Inferior parietal cortex (tissue), 1 donor: ENCODE measurements around the gene DNASE1L3.
"Not testable (repeated sequence)": the region's sequence is repeated elsewhere in the genome, so short reads cannot be mapped to it uniquely, and the experiment has no call there.

Experiments
- DNase-seq: peaks from one replicate; pipeline ENCODE4 v3.0.0-alpha.2; 2016; ENCODE audit errors: extremely low spot score

The DNASE1L3 gene

DNA sequence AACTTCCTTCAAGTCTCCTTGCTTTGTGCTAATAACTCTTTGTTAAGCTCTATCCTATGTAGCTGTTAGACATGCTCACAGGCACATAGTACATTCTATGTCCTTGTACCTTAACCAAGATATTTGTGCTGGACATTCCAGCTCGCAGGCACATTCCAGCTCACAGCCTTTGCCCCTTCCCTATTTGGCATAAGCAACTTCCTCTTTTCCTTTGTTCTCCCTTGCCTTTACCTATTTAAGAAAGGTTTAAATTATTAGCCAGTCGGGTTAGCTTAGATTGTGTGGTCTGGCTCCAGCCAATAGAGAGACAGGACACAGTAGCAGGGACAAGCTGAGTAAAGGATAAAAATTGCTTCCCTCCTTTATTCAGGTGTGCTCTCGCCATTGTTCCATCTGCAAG is 9.3 kb downstream of the DNASE1L3 start:
- DNase-seq = not testable (repeated sequence)

- no peak for DNase-seq
These were observed 9.9 kb downstream of the DNASE1L3 start for GRCh38 chr3:58200846-58201355.

DNA sequence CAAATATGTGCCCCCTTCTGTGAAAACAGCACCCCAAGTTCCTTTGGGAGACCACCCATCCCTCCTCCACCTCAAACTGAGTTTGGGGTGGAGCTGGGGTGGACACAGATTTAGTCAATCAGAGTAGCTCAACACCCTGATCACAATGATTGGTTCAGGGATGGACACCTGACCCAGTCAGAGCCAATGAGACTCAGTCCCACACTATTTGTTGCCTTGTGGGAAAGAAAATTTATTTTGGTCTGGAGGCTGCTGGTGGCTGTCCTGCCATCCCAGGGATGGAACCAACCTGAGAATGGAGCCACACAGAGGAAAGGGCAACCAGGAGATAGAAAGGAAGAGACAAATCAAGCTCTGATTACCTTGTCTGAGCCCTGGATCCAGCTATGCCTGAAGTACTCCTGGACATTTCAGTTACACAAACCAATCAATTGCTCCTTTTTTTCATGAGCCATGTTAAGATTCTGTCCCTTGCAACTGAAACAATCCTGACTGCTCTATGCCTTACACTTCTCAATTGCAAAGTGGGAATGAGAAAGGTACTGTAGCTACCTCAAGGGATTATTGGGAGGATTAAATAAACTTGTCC is 10.6 kb downstream of the DNASE1L3 start:
- no peak for DNase-seq

- no peak for DNase-seq
These were observed 12.0 kb downstream of the DNASE1L3 start for GRCh38 chr3:58198804-58199203.

DNA sequence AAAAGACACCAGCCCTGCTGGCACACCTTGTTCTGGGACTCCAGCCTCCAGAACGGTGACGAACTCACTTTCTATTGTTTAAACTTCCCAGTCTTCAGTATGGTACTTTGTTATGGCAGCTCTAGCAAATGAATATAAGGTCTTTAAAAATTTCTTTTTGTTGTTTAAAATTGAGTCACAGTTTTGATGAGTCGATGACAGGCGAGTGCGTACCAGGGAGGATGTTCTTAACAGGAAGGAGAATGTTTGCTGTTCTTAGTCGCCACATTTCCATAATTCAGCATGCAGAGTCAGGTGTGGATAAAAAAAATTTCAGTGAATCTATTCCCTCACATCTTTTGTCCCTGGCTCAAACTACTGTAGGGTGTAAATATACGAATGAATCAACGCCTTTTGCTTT is 12.4 kb downstream of the DNASE1L3 start:
- DNase-seq = no peak

- no peak for DNase-seq
These were observed 13.2 kb downstream of the DNASE1L3 start for GRCh38 chr3:58197588-58197987.

DNA sequence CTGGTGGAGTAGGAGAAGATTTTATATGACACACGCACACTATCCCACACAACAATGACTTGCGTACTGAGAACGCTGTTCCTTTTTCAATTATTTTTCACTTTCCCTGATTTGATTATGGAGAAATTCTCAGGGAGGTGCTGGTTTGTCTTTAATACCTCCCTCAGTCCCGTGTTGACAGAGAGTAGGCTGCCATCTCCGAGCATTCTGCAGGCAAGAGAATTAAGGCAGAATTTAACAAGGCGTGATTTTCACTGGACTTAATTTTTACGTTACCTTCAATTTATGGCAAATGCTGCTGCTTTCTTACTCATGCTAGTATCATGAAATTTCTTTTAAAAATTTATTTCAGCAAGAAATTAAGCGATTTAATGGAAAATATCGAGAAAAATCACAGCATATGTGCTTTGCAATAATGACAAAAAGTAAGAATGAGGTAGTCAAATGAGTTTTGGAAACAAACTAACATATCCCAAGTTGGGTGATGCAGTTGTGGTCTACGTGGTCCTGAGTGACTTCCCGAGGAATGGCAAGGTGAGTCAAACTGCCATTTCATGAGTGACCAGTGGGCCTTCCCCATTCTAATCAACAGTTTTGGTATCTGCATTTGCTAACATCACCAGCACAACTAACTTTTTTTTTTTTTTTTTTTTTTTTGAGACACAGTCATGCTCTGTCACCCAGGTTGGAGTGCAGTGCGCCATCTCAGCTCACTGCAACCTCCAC is 16.9 kb downstream of the DNASE1L3 start:
- no peak for DNase-seq

DNA sequence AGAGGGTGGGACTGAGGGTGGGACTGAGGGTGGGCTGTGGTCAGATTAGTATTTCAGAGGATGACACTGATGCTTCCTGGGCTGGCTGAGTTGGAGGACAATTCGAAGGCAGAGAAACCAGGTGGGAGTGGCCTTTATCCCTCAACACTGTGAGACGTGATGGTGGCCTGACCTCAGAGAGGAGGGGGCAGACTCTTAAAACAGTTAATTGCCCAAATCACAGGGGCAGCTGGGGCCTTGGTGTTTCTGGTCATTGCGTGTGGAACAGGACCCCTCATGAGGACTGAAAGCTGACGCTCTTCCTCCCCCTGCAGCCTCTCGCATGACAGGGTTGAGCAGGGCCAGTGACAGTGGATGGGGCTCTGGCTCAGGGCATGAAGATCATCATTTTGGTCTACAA is 18.7 kb downstream of the DNASE1L3 start:
- no peak for DNase-seq

GRCh38 chr3:58191361-58191991 is 19.3 kb downstream of the DNASE1L3 start:
- DNase-seq = no peak

- no peak for DNase-seq
These were observed 19.9 kb downstream of the DNASE1L3 start for GRCh38 chr3:58190882-58191281.

DNA sequence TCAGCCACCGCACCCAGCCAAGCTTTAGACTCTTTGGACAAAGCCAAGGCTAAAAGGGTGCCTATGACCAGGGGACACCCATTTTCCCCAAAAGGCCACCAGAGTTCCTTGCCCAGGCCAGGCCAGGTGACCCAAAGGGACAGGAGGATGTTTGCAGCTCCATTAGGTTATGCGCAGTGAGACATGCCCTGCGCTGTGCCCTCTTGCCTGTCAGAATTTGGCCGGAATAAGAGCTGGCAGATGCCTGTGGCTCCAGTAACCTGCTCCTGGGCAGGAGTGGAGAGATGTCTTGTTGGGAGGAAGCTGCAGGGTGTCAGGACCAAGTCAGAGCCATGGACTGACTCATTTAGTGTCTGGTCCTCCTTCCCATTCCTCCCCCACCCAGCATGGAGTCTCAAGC is 20.5 kb downstream of the DNASE1L3 start:
- DNase-seq = no peak

GRCh38 chr3:58189691-58190090 is 21.1 kb downstream of the DNASE1L3 start:
- DNase-seq = no peak

GRCh38 chr3:58188921-58189451 is 21.8 kb downstream of the DNASE1L3 start:
- no peak for DNase-seq

DNA sequence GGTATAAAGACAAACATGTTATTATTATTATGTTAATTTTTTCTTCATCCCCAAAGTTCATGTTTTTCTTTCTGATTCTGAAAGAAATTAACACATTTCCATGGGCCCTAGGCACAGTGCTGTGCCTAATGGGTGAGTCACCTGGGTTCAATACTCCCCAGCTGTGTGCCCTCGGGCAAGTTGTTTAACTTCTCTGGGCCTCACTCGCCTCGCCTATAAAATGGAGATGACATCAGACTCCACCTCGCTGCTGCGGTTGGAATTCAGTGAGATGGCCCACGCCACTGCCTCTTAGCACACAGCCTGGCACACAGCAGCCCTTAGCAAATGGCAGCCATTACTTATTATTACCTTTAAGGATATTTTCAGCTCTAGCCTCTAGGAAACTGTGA is 22.6 kb downstream of the DNASE1L3 start:
- no peak for DNase-seq

DNA sequence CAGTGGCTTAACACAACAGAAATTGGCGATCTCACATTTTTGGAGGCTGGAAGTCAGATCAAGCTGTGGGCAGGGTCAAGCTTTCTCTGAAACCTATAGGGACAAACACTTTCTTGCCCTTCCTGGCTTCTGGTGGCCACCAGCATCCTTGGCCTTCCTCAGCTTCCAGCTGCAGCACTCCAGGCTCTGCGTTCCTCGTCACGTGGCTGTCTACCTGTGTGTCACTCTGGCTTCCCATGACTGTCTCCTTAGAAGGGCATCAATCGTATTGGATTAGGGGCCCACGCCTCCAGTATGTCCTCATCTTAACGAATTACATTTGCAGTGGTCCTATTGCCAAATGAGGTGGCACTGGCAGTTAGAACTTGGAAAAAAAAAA is 25.8 kb downstream of the DNASE1L3 start:
- DNase-seq = no peak

- no peak for DNase-seq
These were observed 26.3 kb downstream of the DNASE1L3 start for GRCh38 chr3:58184309-58184981.

GRCh38 chr3:58183891-58184290 is 26.9 kb downstream of the DNASE1L3 start:
- no peak for DNase-seq

DNA sequence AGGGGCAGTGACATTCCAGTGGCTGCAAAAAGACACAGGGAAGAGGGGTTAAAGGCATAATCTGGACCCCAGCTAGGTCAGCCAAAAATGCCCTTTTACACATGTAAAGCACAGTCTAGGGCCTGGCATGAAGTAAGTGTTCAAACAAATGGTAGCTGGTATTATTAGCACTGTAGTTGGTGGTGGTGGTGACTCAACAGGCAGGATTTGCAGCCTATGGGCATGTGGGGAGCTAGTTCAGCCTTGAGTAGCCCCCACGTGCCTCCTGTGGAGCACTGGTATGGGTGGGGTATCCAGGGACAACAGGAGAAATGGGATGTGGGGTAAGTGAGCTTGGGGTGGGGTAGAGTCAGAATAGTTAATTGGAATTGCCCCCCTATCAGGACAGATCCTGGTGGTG is 27.6 kb downstream of the DNASE1L3 start:
- no peak for DNase-seq

GRCh38 chr3:58180940-58181587 is 29.7 kb downstream of the DNASE1L3 start:
- DNase-seq = no peak

DNA sequence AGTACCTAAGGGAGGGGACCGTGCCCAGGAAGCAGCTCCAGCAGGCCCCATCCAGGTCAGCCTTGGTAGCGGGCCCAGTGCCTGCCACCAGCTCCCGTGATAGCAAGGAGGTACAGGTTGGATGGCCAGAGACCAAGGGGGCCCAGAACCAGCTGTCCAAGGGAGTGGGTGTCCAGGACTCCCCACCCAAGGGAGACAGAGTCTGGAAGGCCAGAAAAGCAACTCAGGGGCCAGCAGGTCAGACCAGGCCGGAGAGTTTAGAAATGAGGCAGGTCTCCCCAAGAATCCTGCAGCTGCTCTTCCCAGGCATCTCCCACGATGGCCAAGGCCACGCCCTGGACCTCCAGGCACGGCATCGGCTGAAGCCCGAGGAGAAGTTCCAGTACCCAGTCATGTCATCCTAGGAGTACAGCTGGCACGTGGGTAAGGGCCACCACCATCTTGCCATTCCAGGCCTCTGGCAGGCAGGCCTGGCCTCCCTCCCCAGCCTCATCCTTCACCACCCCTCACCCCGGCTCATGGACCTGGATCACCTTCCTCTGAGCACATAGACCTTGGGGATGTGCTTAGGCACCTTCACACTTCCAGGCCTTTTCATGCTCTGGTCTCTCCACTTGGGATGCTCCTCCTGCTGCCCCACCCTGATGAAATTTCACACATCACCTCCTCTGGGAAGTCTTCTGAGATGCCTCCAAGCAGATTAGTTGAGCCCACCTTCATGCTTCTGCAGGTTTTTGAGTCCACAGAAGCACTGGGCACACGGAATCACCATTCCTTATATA is 30.5 kb downstream of the DNASE1L3 start:
- DNase-seq = no peak
